GM21619 (cell line): ENCODE results near the gene SMAD9.

Source experiments
- ATAC-seq: cut with Tn5 transposase; IDR thresholded peaks from one replicate; pipeline ENCODE4 v1.9.1; 2021; ENCODE audit not compliant: unreplicated experiment

The SMAD9 gene

GRCh38 chr13:36919833-36920615 lies at the start of gene SMAD9:
Gene SMAD9 (minus strand): TSS chr13:36920238. CDS start chr13:36879689, 40,549 bp downstream.
- ATAC-seq, result no peak

- ATAC-seq, result no peak
Observed at GRCh38 chr13:36966404-36966803, 46.4 kb upstream of the SMAD9 start.

- no peak for ATAC-seq
Observed at GRCh38 chr13:36965767-36966166, 45.7 kb upstream of the SMAD9 start.

- no peak for ATAC-seq
Observed at GRCh38 chr13:36959456-36960116, 39.5 kb upstream of the SMAD9 start.

GRCh38 chr13:36954542-36954941 lies 34.5 kb upstream of the SMAD9 start:
- no peak for ATAC-seq

GRCh38 chr13:36950920-36951319 lies 30.9 kb upstream of the SMAD9 start:
- no peak for ATAC-seq

- ATAC-seq, result no peak
Observed at GRCh38 chr13:36950330-36950729, 30.3 kb upstream of the SMAD9 start.

GRCh38 chr13:36945078-36945477 lies 25.0 kb upstream of the SMAD9 start:
- ATAC-seq, result no peak

- no peak for ATAC-seq
Observed at GRCh38 chr13:36925603-36926002, 5.6 kb upstream of the SMAD9 start.

- ATAC-seq, result no peak
Observed at GRCh38 chr13:36924001-36924400, 4.0 kb upstream of the SMAD9 start.

- ATAC-seq, result no peak
Observed at GRCh38 chr13:36921631-36922301, 1.7 kb upstream of the SMAD9 start.

- ATAC-seq, result no peak
Observed at GRCh38 chr13:36920616-36921185, 663 bp upstream of the SMAD9 start.

GRCh38 chr13:36919171-36919832 lies 736 bp downstream of the SMAD9 start:
- no peak for ATAC-seq

- ATAC-seq, result no peak
Observed at GRCh38 chr13:36918246-36919131, 1.5 kb downstream of the SMAD9 start.

- ATAC-seq, result no peak
Observed at GRCh38 chr13:36917311-36917710, 2.7 kb downstream of the SMAD9 start.

- no peak for ATAC-seq
Observed at GRCh38 chr13:36915896-36916640, 4.0 kb downstream of the SMAD9 start.

- ATAC-seq, result no peak
Observed at GRCh38 chr13:36915106-36915505, 4.9 kb downstream of the SMAD9 start.

GRCh38 chr13:36914648-36915047 lies 5.4 kb downstream of the SMAD9 start:
- no peak for ATAC-seq

GRCh38 chr13:36913463-36913862 lies 6.6 kb downstream of the SMAD9 start:
- no peak for ATAC-seq
